GM18873 (cell line): ENCODE data around the gene DCTN5.

Experiments
- ATAC-seq: cut with Tn5 transposase; IDR thresholded peaks from one replicate; pipeline ENCODE4 v1.9.1; 2021; ENCODE audit warnings: mild to moderate bottlenecking, moderate library complexity, moderate number of reproducible peaks; ENCODE audit not compliant: unreplicated experiment, low FRiP score

The DCTN5 gene

GRCh38 chr16:23651943-23652468 is 10.7 kb downstream of the DCTN5 start:
- ATAC-seq: no peak

DNA sequence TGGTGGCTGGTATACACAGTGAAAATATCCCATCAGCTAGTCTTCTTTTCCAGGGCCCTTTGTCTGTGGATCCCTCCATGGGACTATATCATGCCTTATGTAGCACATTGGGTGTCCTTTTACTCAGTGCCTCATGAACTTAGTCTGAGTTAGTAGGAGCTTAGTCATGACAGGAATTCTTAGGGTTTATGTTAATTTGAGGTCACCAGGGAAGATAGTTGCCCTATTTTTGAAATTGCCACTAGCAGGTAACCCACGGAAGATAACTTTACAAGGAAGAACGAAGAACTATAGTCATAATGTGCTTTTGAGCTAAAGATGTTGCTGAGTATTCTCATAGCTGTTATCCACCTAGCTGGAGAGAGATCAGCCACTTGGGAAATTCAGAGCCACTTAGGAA is 22.7 kb downstream of the DCTN5 start:
- ATAC-seq: no peak

GRCh38 chr16:23666571-23667354 is 25.5 kb downstream of the DCTN5 start:
- no peak for ATAC-seq

DNA sequence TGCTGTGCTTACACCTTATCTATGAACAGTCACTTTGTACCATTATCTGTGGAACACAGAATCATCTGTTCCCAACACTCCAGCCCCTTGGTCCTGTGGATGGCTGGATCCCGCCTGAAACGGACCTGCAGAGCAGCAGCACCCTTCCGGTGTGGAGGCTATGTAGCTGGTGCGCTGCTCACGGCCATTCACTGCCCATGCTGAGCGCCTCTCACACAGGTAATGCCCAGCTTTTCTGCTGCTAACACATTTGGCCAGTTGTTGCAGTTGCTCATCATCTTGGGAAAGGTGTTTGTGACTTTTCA is 26.0 kb downstream of the DCTN5 start:
- ATAC-seq: no peak

DNA sequence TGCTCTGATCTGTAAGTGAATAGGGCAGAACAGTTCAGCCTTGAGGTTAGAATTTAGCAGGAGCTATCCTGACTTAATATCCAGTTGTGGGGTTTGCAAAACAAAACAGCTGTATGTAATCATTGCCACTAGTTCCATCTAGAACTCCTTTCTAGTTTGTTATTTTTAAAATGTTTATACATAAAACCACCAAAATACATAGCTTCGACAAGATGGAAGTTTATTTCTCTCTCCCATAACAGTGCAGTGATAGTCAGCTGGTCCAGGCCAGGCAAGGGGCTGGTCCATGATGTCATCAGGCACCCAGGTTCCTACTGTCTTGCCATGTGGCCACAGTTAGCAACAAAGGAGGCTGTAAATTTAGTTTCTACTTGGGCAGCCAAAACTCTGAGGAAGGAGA is 27.0 kb downstream of the DCTN5 start:
- ATAC-seq: no peak

DNA sequence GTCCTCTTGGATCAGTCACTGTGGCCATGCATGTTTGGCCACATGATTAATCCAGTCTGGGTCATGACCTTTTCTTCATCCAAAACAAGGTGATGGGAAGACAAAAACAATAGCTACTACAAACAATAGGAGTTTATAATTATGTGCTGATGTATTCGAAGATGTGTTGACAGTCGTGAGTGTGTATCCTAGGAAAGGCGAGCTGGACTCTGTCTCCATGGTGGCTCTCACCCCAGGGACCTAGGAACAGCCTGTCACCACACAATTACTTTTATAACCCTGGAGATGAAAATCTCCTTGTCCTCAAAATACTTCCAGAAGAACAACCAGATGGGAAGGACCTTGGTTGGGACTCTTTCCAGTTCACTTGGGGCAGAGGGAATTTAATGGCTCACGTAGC is 27.6 kb downstream of the DCTN5 start:
- no peak for ATAC-seq

GRCh38 chr16:23670137-23670776 is 29.0 kb downstream of the DCTN5 start:
- ATAC-seq: peak; percentile 87

- no peak for ATAC-seq
Measured at GRCh38 chr16:23673971-23674614, 32.8 kb downstream of the DCTN5 start.

- ATAC-seq: no peak
Measured at GRCh38 chr16:23676924-23677480, 35.7 kb downstream of the DCTN5 start.

DNA sequence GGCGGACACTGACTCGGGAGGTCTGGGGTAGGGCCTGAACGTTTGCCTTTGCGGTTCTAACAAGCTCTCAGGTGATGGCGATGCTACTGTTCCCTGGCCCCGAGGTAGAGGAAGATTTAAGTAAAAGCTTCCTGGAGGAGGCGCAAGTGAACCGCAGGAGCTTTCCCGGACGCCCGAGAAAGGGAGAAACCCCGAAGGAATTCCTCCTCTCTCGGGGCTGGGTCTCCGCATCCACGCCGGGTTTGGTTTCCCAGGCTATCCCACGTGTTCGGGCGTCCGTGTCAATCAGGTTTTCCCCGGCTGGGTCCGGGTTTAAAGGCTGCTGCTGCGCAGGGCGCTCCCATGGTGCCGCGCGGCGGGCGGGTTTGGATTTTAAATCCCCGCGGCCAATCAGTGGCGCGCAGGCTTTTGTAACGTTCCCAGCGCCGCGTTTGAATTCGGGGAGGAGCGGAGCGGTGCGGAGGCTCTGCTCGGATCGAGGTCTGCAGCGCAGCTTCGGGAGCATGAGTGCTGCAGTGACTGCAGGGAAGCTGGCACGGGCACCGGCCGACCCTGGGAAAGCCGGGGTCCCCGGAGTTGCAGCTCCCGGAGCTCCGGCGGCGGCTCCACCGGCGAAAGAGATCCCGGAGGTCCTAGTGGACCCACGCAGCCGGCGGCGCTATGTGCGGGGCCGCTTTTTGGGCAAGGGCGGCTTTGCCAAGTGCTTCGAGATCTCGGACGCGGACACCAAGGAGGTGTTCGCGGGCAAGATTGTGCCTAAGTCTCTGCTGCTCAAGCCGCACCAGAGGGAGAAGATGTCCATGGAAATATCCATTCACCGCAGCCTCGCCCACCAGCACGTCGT is 37.4 kb downstream of the DCTN5 start, which contains the start of gene PLK1:
Gene PLK1 (plus strand): TSS at position 460 of the 844 bp plus-strand sequence. CDS start 44 bp downstream, at position 504.
- peak; percentile 75 for ATAC-seq

DNA sequence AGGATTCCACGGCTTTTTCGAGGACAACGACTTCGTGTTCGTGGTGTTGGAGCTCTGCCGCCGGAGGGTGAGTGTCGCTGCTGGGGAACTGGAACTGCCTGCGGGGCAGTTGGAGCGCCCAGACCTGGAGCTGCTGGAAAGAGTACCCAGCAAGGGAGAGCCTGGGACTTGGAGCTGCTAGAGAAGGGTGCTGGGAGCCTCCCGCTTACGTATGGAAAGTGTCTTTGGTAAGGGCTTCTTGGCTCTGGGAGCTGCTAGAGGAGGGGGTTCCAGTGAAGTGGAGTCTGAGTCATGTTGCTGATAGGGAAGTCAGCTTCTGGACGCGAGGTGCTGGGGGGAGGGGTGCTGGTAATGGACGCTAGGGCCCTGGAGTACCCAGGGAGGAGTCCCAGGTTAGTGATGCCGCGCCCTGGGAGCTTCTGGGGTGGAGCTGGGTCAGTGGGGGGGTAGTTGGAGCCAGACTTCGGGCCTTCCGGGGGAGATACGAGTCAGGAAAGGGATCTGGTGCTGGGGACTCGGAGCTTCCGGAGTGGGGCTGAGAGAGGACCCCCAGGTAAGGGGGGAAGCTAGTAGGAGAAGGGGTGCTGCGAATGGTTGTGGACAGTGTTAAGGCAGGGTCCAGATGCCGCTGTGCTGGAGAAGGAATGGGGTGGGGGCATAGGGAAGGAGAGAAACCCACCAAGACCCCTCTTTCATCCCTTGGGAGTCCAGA is 38.2 kb downstream of the DCTN5 start:
- no peak for ATAC-seq

- ATAC-seq: no peak
Measured at GRCh38 chr16:23679986-23680336, 38.7 kb downstream of the DCTN5 start.

GRCh38 chr16:23682181-23682580 is 40.9 kb downstream of the DCTN5 start:
- ATAC-seq: no peak

DNA sequence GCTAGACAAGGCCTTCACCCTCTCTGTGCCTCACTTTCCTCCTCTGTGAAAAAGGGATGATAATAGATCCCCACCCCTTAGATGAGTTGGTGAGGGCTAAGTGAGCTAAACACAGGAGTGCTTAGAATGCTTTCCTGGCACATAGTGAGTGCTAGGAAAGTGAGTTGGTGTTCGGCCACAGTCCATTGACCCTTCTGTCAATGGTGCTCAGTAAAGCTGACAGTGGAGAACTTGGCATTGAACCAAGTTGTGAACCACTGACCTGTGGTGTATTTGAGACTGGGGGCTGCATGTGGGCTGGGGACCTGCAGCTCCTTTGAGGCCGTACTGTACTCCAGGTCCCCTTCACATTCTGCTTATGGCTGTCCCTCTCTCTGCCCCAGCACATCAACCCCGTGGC is 42.2 kb downstream of the DCTN5 start:
- no peak for ATAC-seq

DNA sequence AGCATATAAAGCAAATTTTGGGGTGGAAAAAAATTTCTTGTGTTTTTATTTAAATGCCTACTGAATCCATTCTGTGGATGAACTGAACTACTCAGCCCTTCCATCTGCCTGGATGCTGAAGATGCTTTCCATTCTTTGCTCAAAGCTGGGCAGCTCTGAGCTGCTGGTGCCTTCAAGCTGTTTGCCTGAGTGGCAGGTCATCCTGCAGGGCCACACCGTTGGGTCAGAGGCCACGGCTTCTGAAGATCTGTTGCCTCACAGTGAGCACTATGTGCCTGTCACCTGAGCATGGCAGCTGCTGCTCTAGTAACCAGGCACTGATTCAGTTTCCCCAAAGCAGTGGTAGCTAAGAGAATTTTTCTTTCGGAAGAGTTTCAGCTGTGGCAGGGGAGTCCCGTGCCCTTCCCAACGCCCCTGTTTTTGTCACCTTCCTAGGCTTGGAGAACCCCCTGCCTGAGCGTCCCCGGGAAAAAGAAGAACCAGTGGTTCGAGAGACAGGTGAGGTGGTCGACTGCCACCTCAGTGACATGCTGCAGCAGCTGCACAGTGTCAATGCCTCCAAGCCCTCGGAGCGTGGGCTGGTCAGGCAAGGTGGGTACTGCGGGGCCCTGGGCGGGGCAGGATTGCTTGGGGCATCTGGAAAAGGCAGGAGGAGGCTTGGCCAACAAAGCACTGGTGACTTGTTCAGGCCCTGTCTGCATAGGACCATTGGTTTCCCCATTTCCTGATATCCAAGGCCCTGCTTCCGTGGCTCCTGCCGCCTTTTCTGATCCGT is 46.0 kb downstream of the DCTN5 start:
- ATAC-seq: no peak

GRCh38 chr16:23689442-23690187 is 48.3 kb downstream of the DCTN5 start:
- ATAC-seq: no peak

GRCh38 chr16:23690771-23691482 is 49.7 kb downstream of the DCTN5 start:
- ATAC-seq: no peak
